Neural cell (in vitro differentiated cells): ENCODE results near the gene RIN3. TPM values are rescaled to one million over a fixed set of nuclear protein-coding genes. Genes with fewer than 3 reads are reported as not detected.

Source experiments
- H2AFZ ChIP-seq: fragments of 200-600, 300-800 bp; sonication (generic), shearing (Covaris generic); 2 replicates; pipeline ENCODE4 v1.6.0; 2014; ENCODE audit warnings: low read depth, mild to moderate bottlenecking, antibody characterized with exemption, low read length, moderate library complexity
- H3F3A ChIP-seq: fragments of 200-600 bp; shearing (Covaris generic); 2 replicates; pipeline ENCODE4 v1.6.1; 2016; ENCODE audit warnings: mild to moderate bottlenecking, moderate library complexity, mixed read lengths, antibody characterized with exemption, low read length; ENCODE audit not compliant: insufficient read depth, poor library complexity, severe bottlenecking
- H3K27ac ChIP-seq: fragments of 200-600, 300-800 bp; sonication (generic), shearing (Covaris generic); 2 replicates; pipeline ENCODE4 v1.5.1; 2014; ENCODE audit warnings: mild to moderate bottlenecking, low read length, moderate library complexity
- H3K27me3 ChIP-seq: fragments of 300-800, 200-600 bp; sonication (generic), shearing (Covaris generic); 2 replicates; pipeline ENCODE4 v1.6.0; 2014; ENCODE audit warnings: mild to moderate bottlenecking, low read depth, low read length, moderate library complexity; ENCODE audit not compliant: insufficient read depth
- H3K36me3 ChIP-seq: fragments of 300-800, 200-600 bp; sonication (generic), shearing (Covaris generic); 2 replicates; pipeline ENCODE4 v1.5.1; 2014; ENCODE audit warnings: mild to moderate bottlenecking, antibody characterized with exemption, low read length, moderate library complexity; ENCODE audit not compliant: insufficient read depth
- H3K4me2 ChIP-seq: fragments of 300-800, 200-600 bp; sonication (generic), shearing (Covaris generic); 2 replicates; pipeline ENCODE4 v1.6.0; 2014; ENCODE audit warnings: mild to moderate bottlenecking, low read length
- H3K4me3 ChIP-seq: fragments of 300-800, 200-600 bp; sonication (generic), shearing (Covaris generic); 2 replicates; pipeline ENCODE4 v1.5.1; 2014; ENCODE audit warnings: mild to moderate bottlenecking, low read length, moderate library complexity
- H3K79me2 ChIP-seq: fragments of 200-600 bp; shearing (Covaris generic); replicated peaks from 2 replicates; pipeline ENCODE4 v1.6.0; 2014; ENCODE audit warnings: mild to moderate bottlenecking, low read length, moderate library complexity; ENCODE audit not compliant: insufficient read depth
- H3K9ac ChIP-seq: fragments of 300-800, 200-600 bp; sonication (generic), shearing (Covaris generic); 2 replicates; pipeline ENCODE4 v1.6.1; 2016; ENCODE audit warnings: mild to moderate bottlenecking, low read length, mixed read lengths
- H3K9me2 ChIP-seq: fragments of 200-600 bp; shearing (Covaris generic); 2 replicates; pipeline ENCODE4 v1.6.1; 2016; ENCODE audit warnings: mild to moderate bottlenecking, low read length, mixed read lengths; ENCODE audit not compliant: insufficient read depth
- H3K9me3 ChIP-seq: fragments of 200-600, 300-800 bp; sonication (generic), shearing (Covaris generic); 2 replicates; pipeline ENCODE4 v1.6.1; 2016; ENCODE audit warnings: mild to moderate bottlenecking, mixed run types, low read length, moderate library complexity, mixed read lengths
- H4K20me1 ChIP-seq: fragments of 200-600 bp; shearing (Covaris generic); 2 replicates; pipeline ENCODE4 v1.6.1; 2016; ENCODE audit warnings: mild to moderate bottlenecking, mixed run types; ENCODE audit not compliant: insufficient read depth
- CTCF ChIP-seq: fragments of 450-650 bp; IDR thresholded peaks from 2 replicates; pipeline ENCODE4 v1.5.1; 2014; ENCODE audit warnings: antibody characterized with exemption, mild to moderate bottlenecking, moderate library complexity; ENCODE audit not compliant: poor library complexity, severe bottlenecking
- EP300 ChIP-seq: fragments of 450-650 bp; conservative IDR thresholded peaks from 2 replicates; pipeline ENCODE4 v1.6.1; 2014; ENCODE audit warnings: antibody characterized with exemption, mild to moderate bottlenecking, moderate library complexity; ENCODE audit not compliant: poor library complexity, severe bottlenecking
- EZH2 ChIP-seq: fragments of 200-600, 300-800 bp; shearing (Covaris generic), sonication (generic); IDR thresholded peaks from 2 replicates; pipeline ENCODE4 v1.6.1; 2014; ENCODE audit warnings: antibody characterized with exemption, low read length, borderline replicate concordance, mild to moderate bottlenecking; ENCODE audit not compliant: insufficient read depth, poor library complexity, severe bottlenecking
- MXI1 ChIP-seq: fragments of 450-650 bp; conservative IDR thresholded peaks from 2 replicates; pipeline ENCODE4 v1.6.1; 2014; ENCODE audit warnings: antibody characterized with exemption, mild to moderate bottlenecking; ENCODE audit not compliant: poor library complexity, severe bottlenecking
- POLR2AphosphoS5 ChIP-seq: IDR thresholded peaks from 2 replicates; pipeline ENCODE4 v1.6.1; 2012
- RAD21 ChIP-seq: fragments of 450-650 bp; conservative IDR thresholded peaks from 2 replicates; pipeline ENCODE4 v1.6.1; 2014; ENCODE audit warnings: antibody characterized with exemption, mild to moderate bottlenecking, moderate library complexity
- SMC3 ChIP-seq: fragments of 450-650 bp; conservative IDR thresholded peaks from 2 replicates; pipeline ENCODE4 v1.6.1; 2014; ENCODE audit warnings: antibody characterized with exemption, mild to moderate bottlenecking, moderate library complexity; ENCODE audit not compliant: poor library complexity
- TAF1 ChIP-seq: IDR thresholded peaks from 2 replicates; pipeline ENCODE4 v1.6.1; 2012; ENCODE audit warnings: low read depth
- polyA plus RNA-seq: library from polyadenylated mRNA; depleted of rRNA; stranded (reverse); fragments of >200 nt; gene quantifications from 2 replicates; pipeline ENCODE4 v1.2.3, GENCODE V29; 2014
- TF ChIP-seq, protein P1 (sequence below): IDR thresholded peaks from 2 replicates; pipeline ENCODE4 v1.6.1; 2012; ENCODE audit warnings: borderline replicate concordance

The RIN3 gene
- polyA plus RNA-seq, 1 donor from 2014 or later: not detected

DNA sequence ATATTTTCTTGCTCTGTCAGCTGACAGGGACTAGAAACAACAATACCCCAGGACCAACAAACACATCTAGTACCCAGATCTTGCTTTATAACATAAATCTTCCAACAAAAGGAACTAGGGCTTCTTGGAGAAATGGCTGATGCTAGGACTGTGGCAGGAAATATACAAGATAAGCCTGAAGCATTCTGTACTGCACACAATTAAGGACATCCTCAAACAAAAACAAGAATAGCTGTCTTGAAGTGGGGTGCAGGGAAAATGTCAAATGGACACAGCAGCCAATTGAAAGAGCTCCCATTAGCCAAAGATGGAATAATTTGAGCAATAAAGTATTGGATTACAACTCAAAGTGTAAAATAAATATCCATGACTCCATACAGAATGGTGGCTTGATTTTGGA, 184.8 kb downstream of the RIN3 start:
- Histone ChIP-seq H2AFZ (no peak overlapping the region), H3K9me2 (no peaks in the 10 kb centered on the region), H3K9me3 (no peaks in the 10 kb centered on the region), H3K27ac (no peak overlapping the region), H3K4me3 (no peak overlapping the region), H4K20me1 (no peaks in the 10 kb centered on the region), H3K79me2 (no peaks in the 10 kb centered on the region), H3K27me3 (no peaks in the 10 kb centered on the region), H3F3A (no peaks in the 10 kb centered on the region), H3K4me2 (no peak overlapping the region), H3K9ac (no peak overlapping the region), H3K36me3 (no peaks in the 10 kb centered on the region)
- no peak for TF ChIP-seq POLR2AphosphoS5
- no peak for TF ChIP-seq EP300
- no peak for TF ChIP-seq CTCF
- no peak for TF ChIP-seq MXI1
- TF ChIP-seq EZH2: no peak
- TF ChIP-seq SMC3: no peak
- TF ChIP-seq RAD21: no peak
- TF ChIP-seq, protein P1, sequence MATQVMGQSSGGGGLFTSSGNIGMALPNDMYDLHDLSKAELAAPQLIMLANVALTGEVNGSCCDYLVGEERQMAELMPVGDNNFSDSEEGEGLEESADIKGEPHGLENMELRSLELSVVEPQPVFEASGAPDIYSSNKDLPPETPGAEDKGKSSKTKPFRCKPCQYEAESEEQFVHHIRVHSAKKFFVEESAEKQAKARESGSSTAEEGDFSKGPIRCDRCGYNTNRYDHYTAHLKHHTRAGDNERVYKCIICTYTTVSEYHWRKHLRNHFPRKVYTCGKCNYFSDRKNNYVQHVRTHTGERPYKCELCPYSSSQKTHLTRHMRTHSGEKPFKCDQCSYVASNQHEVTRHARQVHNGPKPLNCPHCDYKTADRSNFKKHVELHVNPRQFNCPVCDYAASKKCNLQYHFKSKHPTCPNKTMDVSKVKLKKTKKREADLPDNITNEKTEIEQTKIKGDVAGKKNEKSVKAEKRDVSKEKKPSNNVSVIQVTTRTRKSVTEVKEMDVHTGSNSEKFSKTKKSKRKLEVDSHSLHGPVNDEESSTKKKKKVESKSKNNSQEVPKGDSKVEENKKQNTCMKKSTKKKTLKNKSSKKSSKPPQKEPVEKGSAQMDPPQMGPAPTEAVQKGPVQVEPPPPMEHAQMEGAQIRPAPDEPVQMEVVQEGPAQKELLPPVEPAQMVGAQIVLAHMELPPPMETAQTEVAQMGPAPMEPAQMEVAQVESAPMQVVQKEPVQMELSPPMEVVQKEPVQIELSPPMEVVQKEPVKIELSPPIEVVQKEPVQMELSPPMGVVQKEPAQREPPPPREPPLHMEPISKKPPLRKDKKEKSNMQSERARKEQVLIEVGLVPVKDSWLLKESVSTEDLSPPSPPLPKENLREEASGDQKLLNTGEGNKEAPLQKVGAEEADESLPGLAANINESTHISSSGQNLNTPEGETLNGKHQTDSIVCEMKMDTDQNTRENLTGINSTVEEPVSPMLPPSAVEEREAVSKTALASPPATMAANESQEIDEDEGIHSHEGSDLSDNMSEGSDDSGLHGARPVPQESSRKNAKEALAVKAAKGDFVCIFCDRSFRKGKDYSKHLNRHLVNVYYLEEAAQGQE: no peak

DNA sequence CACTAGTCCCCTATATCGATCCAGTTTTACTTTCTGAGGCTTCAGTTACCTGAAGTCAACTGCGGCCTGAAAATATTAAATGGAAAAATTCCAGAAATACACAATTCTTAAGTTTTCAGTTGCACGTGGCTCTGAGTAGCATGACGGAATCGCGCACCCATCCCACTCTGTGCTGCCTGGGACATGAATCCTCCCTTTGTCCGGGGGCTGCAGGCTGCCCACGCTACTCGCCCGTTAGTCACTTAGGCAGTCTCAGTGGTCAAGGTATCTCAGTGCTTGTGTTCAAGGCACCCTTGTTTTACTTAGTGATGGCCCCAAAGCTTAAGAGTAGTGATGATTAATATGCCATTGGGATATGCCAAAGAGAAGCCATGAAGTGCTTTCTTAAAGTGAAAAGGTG, 188.2 kb downstream of the RIN3 start:
- Histone ChIP-seq H3K79me2 (no peaks in the 10 kb centered on the region), H3K9me2 (no peaks in the 10 kb centered on the region), H3K4me3 (no peak overlapping the region), H3K27me3 (no peaks in the 10 kb centered on the region), H2AFZ (no peak overlapping the region), H3F3A (no peaks in the 10 kb centered on the region), H3K9ac (no peak overlapping the region), H4K20me1 (no peaks in the 10 kb centered on the region), H3K4me2 (no peak overlapping the region), H3K9me3 (no peaks in the 10 kb centered on the region), H3K27ac (no peak overlapping the region), H3K36me3 (no peaks in the 10 kb centered on the region)
- TF ChIP-seq SMC3 (no peak), POLR2AphosphoS5 (no peak), RAD21 (no peak), TAF1 (no peak), EZH2 (no peak), EP300 (no peak)
- TF ChIP-seq, protein P1: no peak
